ENCODE results near the gene MAGI1. TPM values are rescaled to one million over a fixed set of nuclear protein-coding genes. Genes with fewer than 3 reads are reported as not detected.
A peak's percentile ranks its signal among the peaks of the same experiment; 100 is the strongest.

Gene MAGI1
- total RNA-seq, 1 experiment from 2014 or later: 58.2 TPM

DNA sequence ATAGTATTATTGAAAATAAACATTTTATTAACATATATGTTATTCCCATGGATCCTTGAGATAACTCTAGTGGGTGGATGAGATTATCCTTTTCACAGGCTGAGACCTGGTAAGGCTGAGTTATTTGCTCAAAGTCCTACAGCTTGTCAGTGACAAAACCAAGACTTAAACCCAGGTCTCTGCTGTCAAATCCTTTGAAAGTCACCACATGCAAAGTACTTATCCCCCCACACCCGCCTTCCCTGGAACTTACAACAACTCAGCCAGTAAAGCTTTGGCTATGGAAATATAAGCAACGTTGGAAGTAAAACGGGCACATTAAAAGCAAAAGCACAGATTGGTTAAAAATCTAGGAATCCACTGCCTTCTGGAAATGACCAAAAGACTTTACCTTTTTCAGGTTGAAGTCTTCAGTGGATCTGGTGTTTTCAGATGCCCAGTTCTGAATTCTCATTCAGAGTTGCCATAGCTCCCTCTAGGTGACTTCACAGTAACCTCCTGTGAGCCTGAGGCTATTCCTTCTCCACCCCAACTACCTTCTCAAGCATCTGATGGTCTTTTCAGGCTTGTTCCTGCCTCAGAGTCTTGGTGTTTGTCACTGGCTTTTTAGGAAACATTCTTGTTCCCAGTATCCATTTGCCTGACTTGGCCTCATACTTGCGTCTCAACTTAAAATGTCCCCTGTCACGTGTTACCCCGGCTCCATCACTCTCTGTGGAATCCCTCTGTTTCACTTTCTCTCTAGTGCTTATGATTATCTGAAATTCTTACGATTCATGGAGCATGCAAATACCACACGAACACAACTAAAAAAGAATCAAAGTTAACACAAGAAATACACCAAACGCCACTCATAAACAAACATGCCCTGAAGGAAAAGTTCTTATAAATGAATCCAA, 131.2 kb downstream of the MAGI1 start:
- POLR2A ChIA-PET: no interaction called here
- CTCF ChIA-PET: interaction anchor here (1.0 to 1.1 kb wide), 2 partner anchors 16 to 76 kb away, joined by 4 read pairs; no protein-coding TSS in a partner anchor
- no peak overlapping the region for H3K27ac Mint-ChIP-seq
- no peaks in the 10 kb centered on the region for H3K36me3 Mint-ChIP-seq
- peaks cover 39% of the 10 kb centered on the region for H3K4me1 Mint-ChIP-seq
- no peaks in the 10 kb centered on the region for H3K9me3 Mint-ChIP-seq
- ATAC-seq: peak; percentile 79
- H3K4me3 Mint-ChIP-seq: no peak overlapping the region
- no peaks in the 10 kb centered on the region for H3K27me3 Mint-ChIP-seq (ENCODE audit: low read depth)
- no peak for DNase-seq (ENCODE audit: low spot score)
- TF ChIP-seq ZNF219 (CRISPR knock-in tag; IDR thresholded peaks at IDR 0.05; ENCODE audit: borderline replicate concordance) (no peak), SP1 (CRISPR knock-in tag; conservative IDR thresholded peaks at IDR 0.05) (no peak), RORB (CRISPR knock-in tag; IDR thresholded peaks at IDR 0.05) (no peak), ATF1 (CRISPR knock-in tag; IDR thresholded peaks at IDR 0.05) (no peak), EMX1 (CRISPR knock-in tag; IDR thresholded peaks at IDR 0.05) (no peak), NFATC4 (CRISPR knock-in tag; IDR thresholded peaks at IDR 0.05) (no peak), HMGA2 (CRISPR knock-in tag; IDR thresholded peaks at IDR 0.05) (no peak), ZNF263 (CRISPR knock-in tag; IDR thresholded peaks at IDR 0.05; ENCODE audit: low read depth) (no peak), ZNF671 (CRISPR knock-in tag; IDR thresholded peaks at IDR 0.05) (no peak), JAZF1 (CRISPR knock-in tag; IDR thresholded peaks at IDR 0.05) (no peak), NR3C1 (CRISPR knock-in tag; conservative IDR thresholded peaks at IDR 0.05; ENCODE audit: low read depth) (no peak), FOXP1 (CRISPR knock-in tag; IDR thresholded peaks at IDR 0.05; ENCODE audit: borderline replicate concordance) (no peak)
- TF ChIP-seq, protein P1, sequence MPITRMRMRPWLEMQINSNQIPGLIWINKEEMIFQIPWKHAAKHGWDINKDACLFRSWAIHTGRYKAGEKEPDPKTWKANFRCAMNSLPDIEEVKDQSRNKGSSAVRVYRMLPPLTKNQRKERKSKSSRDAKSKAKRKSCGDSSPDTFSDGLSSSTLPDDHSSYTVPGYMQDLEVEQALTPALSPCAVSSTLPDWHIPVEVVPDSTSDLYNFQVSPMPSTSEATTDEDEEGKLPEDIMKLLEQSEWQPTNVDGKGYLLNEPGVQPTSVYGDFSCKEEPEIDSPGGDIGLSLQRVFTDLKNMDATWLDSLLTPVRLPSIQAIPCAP (CRISPR knock-in tag; IDR thresholded peaks at IDR 0.05): no peak
- TF ChIP-seq, protein P2, sequence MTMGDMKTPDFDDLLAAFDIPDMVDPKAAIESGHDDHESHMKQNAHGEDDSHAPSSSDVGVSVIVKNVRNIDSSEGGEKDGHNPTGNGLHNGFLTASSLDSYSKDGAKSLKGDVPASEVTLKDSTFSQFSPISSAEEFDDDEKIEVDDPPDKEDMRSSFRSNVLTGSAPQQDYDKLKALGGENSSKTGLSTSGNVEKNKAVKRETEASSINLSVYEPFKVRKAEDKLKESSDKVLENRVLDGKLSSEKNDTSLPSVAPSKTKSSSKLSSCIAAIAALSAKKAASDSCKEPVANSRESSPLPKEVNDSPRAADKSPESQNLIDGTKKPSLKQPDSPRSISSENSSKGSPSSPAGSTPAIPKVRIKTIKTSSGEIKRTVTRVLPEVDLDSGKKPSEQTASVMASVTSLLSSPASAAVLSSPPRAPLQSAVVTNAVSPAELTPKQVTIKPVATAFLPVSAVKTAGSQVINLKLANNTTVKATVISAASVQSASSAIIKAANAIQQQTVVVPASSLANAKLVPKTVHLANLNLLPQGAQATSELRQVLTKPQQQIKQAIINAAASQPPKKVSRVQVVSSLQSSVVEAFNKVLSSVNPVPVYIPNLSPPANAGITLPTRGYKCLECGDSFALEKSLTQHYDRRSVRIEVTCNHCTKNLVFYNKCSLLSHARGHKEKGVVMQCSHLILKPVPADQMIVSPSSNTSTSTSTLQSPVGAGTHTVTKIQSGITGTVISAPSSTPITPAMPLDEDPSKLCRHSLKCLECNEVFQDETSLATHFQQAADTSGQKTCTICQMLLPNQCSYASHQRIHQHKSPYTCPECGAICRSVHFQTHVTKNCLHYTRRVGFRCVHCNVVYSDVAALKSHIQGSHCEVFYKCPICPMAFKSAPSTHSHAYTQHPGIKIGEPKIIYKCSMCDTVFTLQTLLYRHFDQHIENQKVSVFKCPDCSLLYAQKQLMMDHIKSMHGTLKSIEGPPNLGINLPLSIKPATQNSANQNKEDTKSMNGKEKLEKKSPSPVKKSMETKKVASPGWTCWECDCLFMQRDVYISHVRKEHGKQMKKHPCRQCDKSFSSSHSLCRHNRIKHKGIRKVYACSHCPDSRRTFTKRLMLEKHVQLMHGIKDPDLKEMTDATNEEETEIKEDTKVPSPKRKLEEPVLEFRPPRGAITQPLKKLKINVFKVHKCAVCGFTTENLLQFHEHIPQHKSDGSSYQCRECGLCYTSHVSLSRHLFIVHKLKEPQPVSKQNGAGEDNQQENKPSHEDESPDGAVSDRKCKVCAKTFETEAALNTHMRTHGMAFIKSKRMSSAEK (CRISPR knock-in tag; IDR thresholded peaks at IDR 0.05; ENCODE audit: borderline replicate concordance): no peak
- TF ChIP-seq, protein P3, sequence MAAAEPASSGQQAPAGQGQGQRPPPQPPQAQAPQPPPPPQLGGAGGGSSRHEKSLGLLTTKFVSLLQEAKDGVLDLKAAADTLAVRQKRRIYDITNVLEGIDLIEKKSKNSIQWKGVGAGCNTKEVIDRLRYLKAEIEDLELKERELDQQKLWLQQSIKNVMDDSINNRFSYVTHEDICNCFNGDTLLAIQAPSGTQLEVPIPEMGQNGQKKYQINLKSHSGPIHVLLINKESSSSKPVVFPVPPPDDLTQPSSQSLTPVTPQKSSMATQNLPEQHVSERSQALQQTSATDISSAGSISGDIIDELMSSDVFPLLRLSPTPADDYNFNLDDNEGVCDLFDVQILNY (CRISPR knock-in tag; IDR thresholded peaks at IDR 0.05): no peak
- TF ChIP-seq, protein P4, sequence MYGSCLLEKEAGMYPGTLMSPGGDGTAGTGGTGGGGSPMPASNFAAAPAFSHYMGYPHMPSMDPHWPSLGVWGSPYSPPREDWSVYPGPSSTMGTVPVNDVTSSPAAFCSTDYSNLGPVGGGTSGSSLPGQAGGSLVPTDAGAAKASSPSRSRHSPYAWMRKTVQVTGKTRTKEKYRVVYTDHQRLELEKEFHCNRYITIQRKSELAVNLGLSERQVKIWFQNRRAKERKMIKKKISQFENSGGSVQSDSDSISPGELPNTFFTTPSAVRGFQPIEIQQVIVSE (CRISPR knock-in tag; IDR thresholded peaks at IDR 0.05; ENCODE audit: borderline replicate concordance): no peak
- TF ChIP-seq, protein P5, sequence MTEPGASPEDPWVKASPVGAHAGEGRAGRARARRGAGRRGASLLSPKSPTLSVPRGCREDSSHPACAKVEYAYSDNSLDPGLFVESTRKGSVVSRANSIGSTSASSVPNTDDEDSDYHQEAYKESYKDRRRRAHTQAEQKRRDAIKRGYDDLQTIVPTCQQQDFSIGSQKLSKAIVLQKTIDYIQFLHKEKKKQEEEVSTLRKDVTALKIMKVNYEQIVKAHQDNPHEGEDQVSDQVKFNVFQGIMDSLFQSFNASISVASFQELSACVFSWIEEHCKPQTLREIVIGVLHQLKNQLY (CRISPR knock-in tag; IDR thresholded peaks at IDR 0.05): no peak

DNA sequence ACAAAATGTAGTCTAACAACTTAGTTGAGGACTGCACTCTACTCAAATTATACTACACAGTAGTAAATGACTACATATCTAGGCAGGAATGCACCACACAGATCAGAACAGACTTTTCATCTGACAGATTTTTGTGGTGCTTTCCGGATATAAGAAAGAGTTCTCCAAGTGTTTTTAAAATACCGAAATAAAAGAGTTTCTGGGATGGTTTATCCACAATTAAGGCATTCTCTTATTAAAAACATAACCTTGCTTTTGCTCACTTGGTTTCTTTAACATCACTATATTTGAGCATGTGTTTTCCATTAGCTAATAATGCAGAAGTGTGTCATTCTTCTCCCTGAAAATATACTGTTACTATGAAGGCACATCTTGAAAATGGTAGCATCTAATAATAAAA, 132.9 kb downstream of the MAGI1 start:
- POLR2A ChIA-PET: no interaction called here
- no peaks in the 10 kb centered on the region for H3K27me3 Mint-ChIP-seq (ENCODE audit: low read depth)
- no peaks in the 10 kb centered on the region for H3K36me3 Mint-ChIP-seq
- H3K9me3 Mint-ChIP-seq: no peaks in the 10 kb centered on the region
- no peak overlapping the region for H3K27ac Mint-ChIP-seq
- DNase-seq (ENCODE audit: low spot score) (no peak), ATAC-seq (no peak)
- CTCF ChIA-PET: no interaction called here
- no peak for TF ChIP-seq CREB1 (CRISPR knock-in tag; IDR thresholded peaks at IDR 0.05)
- TF ChIP-seq ZNF138 (CRISPR knock-in tag; conservative IDR thresholded peaks at IDR 0.05): no peak
- TF ChIP-seq HMGA2 (CRISPR knock-in tag; IDR thresholded peaks at IDR 0.05): no peak
- TF ChIP-seq NR2C2 (CRISPR knock-in tag; IDR thresholded peaks at IDR 0.05): no peak
- TF ChIP-seq, protein P3 (CRISPR knock-in tag; IDR thresholded peaks at IDR 0.05): no peak
- TF ChIP-seq, protein P6, sequence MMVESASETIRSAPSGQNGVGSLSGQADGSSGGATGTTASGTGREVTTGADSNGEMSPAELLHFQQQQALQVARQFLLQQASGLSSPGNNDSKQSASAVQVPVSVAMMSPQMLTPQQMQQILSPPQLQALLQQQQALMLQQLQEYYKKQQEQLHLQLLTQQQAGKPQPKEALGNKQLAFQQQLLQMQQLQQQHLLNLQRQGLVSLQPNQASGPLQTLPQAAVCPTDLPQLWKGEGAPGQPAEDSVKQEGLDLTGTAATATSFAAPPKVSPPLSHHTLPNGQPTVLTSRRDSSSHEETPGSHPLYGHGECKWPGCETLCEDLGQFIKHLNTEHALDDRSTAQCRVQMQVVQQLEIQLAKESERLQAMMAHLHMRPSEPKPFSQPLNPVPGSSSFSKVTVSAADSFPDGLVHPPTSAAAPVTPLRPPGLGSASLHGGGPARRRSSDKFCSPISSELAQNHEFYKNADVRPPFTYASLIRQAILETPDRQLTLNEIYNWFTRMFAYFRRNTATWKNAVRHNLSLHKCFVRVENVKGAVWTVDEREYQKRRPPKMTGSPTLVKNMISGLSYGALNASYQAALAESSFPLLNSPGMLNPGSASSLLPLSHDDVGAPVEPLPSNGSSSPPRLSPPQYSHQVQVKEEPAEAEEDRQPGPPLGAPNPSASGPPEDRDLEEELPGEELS (CRISPR knock-in tag; IDR thresholded peaks at IDR 0.05): no peak
- no peak for TF ChIP-seq TCF7 (CRISPR knock-in tag; IDR thresholded peaks at IDR 0.05; ENCODE audit: low read depth)
- TF ChIP-seq NFE2L1 (CRISPR knock-in tag; IDR thresholded peaks at IDR 0.05): no peak
- TF ChIP-seq ZNF423 (CRISPR knock-in tag; IDR thresholded peaks at IDR 0.05): no peak
- TF ChIP-seq ELF4 (CRISPR knock-in tag; IDR thresholded peaks at IDR 0.05; ENCODE audit: low read depth): no peak
- peaks cover 50% of the 10 kb centered on the region for H3K4me1 Mint-ChIP-seq
- H3K4me3 Mint-ChIP-seq: no peak overlapping the region

Measured in WTC11 (cell line).